ENCODE measurements around the gene NPHS1. TPM values are rescaled to one million over a fixed set of nuclear protein-coding genes. Genes with fewer than 3 reads are reported as not detected.

NPHS1 gene
- polyA plus RNA-seq, 4 donors = 0.06 to 0.52 TPM; not detected in 2

- FAIRE-seq = no peak
- H3K27me3 ChIP-seq (ENCODE audit: control insufficient read depth in 3 of 3, insufficient read depth in 3 of 3, low read length in 3 of 3) = peaks cover 0 to 19% (median 8%) of the 10 kb centered on the region in 3 donors
- no peaks in the 10 kb centered on the region for H3K36me3 ChIP-seq (ENCODE audit: control insufficient read depth in 3 of 3, insufficient read depth in 2 of 3, low read depth in 1 of 3, low read length in 3 of 3)
- WGBS, 3 donors = 74 to 77% (median 76%) methylated on average over 8 of the region's 8 CpGs
- no peak for DNase-seq
- H3K27ac ChIP-seq (ENCODE audit: low read depth in 1 of 3, low read length in 2 of 3) = no peak overlapping the region
- H3K4me1 ChIP-seq (ENCODE audit: control insufficient read depth in 3 of 3, insufficient read depth in 2 of 3, low read depth in 1 of 3, low read length in 2 of 3) = no peaks in the 10 kb centered on the region
- H3K9me3 ChIP-seq (ENCODE audit: control insufficient read depth in 2 of 2, insufficient read depth in 1 of 2, low read depth in 1 of 2, low read length in 1 of 2) = no peaks in the 10 kb centered on the region
- no peak overlapping the region for H3K4me3 ChIP-seq (ENCODE audit: low read depth in 1 of 3, low read length in 3 of 3)
These were observed 59.4 kb downstream of the NPHS1 start for GRCh38 chr19:35792888-35793287.

GRCh38 chr19:35792312-35792711, 60.0 kb downstream of the NPHS1 start:
- H3K27ac ChIP-seq (ENCODE audit: low read depth in 1 of 3, low read length in 2 of 3) = no peak overlapping the region
- H3K4me3 ChIP-seq (ENCODE audit: low read depth in 1 of 3, low read length in 3 of 3) = no peak overlapping the region
- H3K36me3 ChIP-seq (ENCODE audit: control insufficient read depth in 3 of 3, insufficient read depth in 2 of 3, low read depth in 1 of 3, low read length in 3 of 3) = peaks cover 0 to under 1% (median under 1%) of the 10 kb centered on the region in 3 donors
- no peak for DNase-seq
- H3K27me3 ChIP-seq (ENCODE audit: control insufficient read depth in 3 of 3, insufficient read depth in 3 of 3, low read length in 3 of 3) = peaks cover 0 to 13% (median 8%) of the 10 kb centered on the region in 3 donors
- no peaks in the 10 kb centered on the region for H3K4me1 ChIP-seq (ENCODE audit: control insufficient read depth in 3 of 3, insufficient read depth in 2 of 3, low read depth in 1 of 3, low read length in 2 of 3)
- 85 to 94% (median 91%) methylated on average over 15 of the region's 15 CpGs for WGBS, 3 donors
- no peak for FAIRE-seq
- no peaks in the 10 kb centered on the region for H3K9me3 ChIP-seq (ENCODE audit: control insufficient read depth in 2 of 2, insufficient read depth in 1 of 2, low read depth in 1 of 2, low read length in 1 of 2)

- no peaks in the 10 kb centered on the region for H3K9me3 ChIP-seq (ENCODE audit: control insufficient read depth in 2 of 2, insufficient read depth in 1 of 2, low read depth in 1 of 2, low read length in 1 of 2)
- H3K4me1 ChIP-seq (ENCODE audit: control insufficient read depth in 3 of 3, insufficient read depth in 2 of 3, low read depth in 1 of 3, low read length in 2 of 3) = peaks cover 0 to under 1% (median 0%) of the 10 kb centered on the region in 3 donors
- H3K36me3 ChIP-seq (ENCODE audit: control insufficient read depth in 3 of 3, insufficient read depth in 2 of 3, low read depth in 1 of 3, low read length in 3 of 3) = peaks cover 0 to 2% (median 2%) of the 10 kb centered on the region in 3 donors
- H3K27me3 ChIP-seq (ENCODE audit: control insufficient read depth in 3 of 3, insufficient read depth in 3 of 3, low read length in 3 of 3) = peaks cover 0 to 8% (median 7%) of the 10 kb centered on the region in 3 donors
- FAIRE-seq (no peak), DNase-seq (no peak)
- no peak overlapping the region for H3K4me3 ChIP-seq (ENCODE audit: low read depth in 1 of 3, low read length in 3 of 3)
- H3K27ac ChIP-seq (ENCODE audit: low read depth in 1 of 3, low read length in 2 of 3) = no peak overlapping the region
- WGBS, 3 donors = 76 to 85% (median 78%) methylated on average over 9 of the region's 9 CpGs
These were observed 60.5 kb downstream of the NPHS1 start for GRCh38 chr19:35791814-35792279.

- Histone ChIP-seq H3K27ac (ENCODE audit: low read depth in 1 of 3, low read length in 2 of 3) (no peak overlapping the region), H3K4me1 (ENCODE audit: control insufficient read depth in 3 of 3, insufficient read depth in 2 of 3, low read depth in 1 of 3, low read length in 2 of 3) (peaks cover 0 to 7% (median 0%) of the 10 kb centered on the region in 3 donors), H3K36me3 (ENCODE audit: control insufficient read depth in 3 of 3, insufficient read depth in 2 of 3, low read depth in 1 of 3, low read length in 3 of 3) (peaks cover 0 to 2% (median 2%) of the 10 kb centered on the region in 3 donors), H3K9me3 (ENCODE audit: control insufficient read depth in 2 of 2, insufficient read depth in 1 of 2, low read depth in 1 of 2, low read length in 1 of 2) (no peaks in the 10 kb centered on the region), H3K4me3 (ENCODE audit: low read depth in 1 of 3, low read length in 3 of 3) (no peak overlapping the region), H3K27me3 (ENCODE audit: control insufficient read depth in 3 of 3, insufficient read depth in 3 of 3, low read length in 3 of 3) (peaks cover 0 to 2% (median under 1%) of the 10 kb centered on the region in 3 donors)
- 55 to 63% (median 56%) methylated on average over 18 to 20 of the region's 20 CpGs for WGBS, 3 donors
- DNase-seq (no peak), FAIRE-seq (no peak)
These were observed 61.1 kb downstream of the NPHS1 start for GRCh38 chr19:35790981-35791813.

GRCh38 chr19:35789978-35790944, 62.0 kb downstream of the NPHS1 start:
- Histone ChIP-seq H3K9me3 (ENCODE audit: control insufficient read depth in 2 of 2, insufficient read depth in 1 of 2, low read depth in 1 of 2, low read length in 1 of 2) (no peaks in the 10 kb centered on the region), H3K36me3 (ENCODE audit: control insufficient read depth in 3 of 3, insufficient read depth in 2 of 3, low read depth in 1 of 3, low read length in 3 of 3) (peaks cover 0 to 4% (median 2%) of the 10 kb centered on the region in 3 donors), H3K4me3 (ENCODE audit: low read depth in 1 of 3, low read length in 3 of 3) (no peak overlapping the region), H3K27me3 (ENCODE audit: control insufficient read depth in 3 of 3, insufficient read depth in 3 of 3, low read length in 3 of 3) (no peaks in the 10 kb centered on the region), H3K4me1 (ENCODE audit: control insufficient read depth in 3 of 3, insufficient read depth in 2 of 3, low read depth in 1 of 3, low read length in 2 of 3) (peaks cover 0 to 14% (median 0%) of the 10 kb centered on the region in 3 donors), H3K27ac (ENCODE audit: low read depth in 1 of 3, low read length in 2 of 3) (no peak overlapping the region)
- 82 to 90% (median 89%) methylated on average over 17 to 19 of the region's 19 CpGs for WGBS, 3 donors
- DNase-seq (no peak), FAIRE-seq (no peak)

GRCh38 chr19:35789195-35789977, 62.9 kb downstream of the NPHS1 start:
- Histone ChIP-seq H3K9me3 (ENCODE audit: control insufficient read depth in 2 of 2, insufficient read depth in 1 of 2, low read depth in 1 of 2, low read length in 1 of 2) (no peaks in the 10 kb centered on the region), H3K27me3 (ENCODE audit: control insufficient read depth in 3 of 3, insufficient read depth in 3 of 3, low read length in 3 of 3) (no peaks in the 10 kb centered on the region), H3K4me1 (ENCODE audit: control insufficient read depth in 3 of 3, insufficient read depth in 2 of 3, low read depth in 1 of 3, low read length in 2 of 3) (peaks cover 0 to 14% (median 0%) of the 10 kb centered on the region in 3 donors), H3K4me3 (ENCODE audit: low read depth in 1 of 3, low read length in 3 of 3) (no peak overlapping the region), H3K36me3 (ENCODE audit: control insufficient read depth in 3 of 3, insufficient read depth in 2 of 3, low read depth in 1 of 3, low read length in 3 of 3) (peaks cover 0 to 6% (median 2%) of the 10 kb centered on the region in 3 donors), H3K27ac (ENCODE audit: low read depth in 1 of 3, low read length in 2 of 3) (no peak overlapping the region)
- DNase-seq (no peak), FAIRE-seq (no peak)
- 79 to 85% (median 84%) methylated on average over 11 of the region's 11 CpGs for WGBS, 3 donors

GRCh38 chr19:35788205-35788960, 63.9 kb downstream of the NPHS1 start:
- DNase-seq (no peak), FAIRE-seq (no peak)
- Histone ChIP-seq H3K36me3 (ENCODE audit: control insufficient read depth in 3 of 3, insufficient read depth in 2 of 3, low read depth in 1 of 3, low read length in 3 of 3) (peaks cover 0 to 10% (median 2%) of the 10 kb centered on the region in 3 donors), H3K9me3 (ENCODE audit: control insufficient read depth in 2 of 2, insufficient read depth in 1 of 2, low read depth in 1 of 2, low read length in 1 of 2) (no peaks in the 10 kb centered on the region), H3K4me3 (ENCODE audit: low read depth in 1 of 3, low read length in 3 of 3) (no peak overlapping the region), H3K4me1 (ENCODE audit: control insufficient read depth in 3 of 3, insufficient read depth in 2 of 3, low read depth in 1 of 3, low read length in 2 of 3) (peaks cover 0 to 14% (median 0%) of the 10 kb centered on the region in 3 donors), H3K27ac (ENCODE audit: low read depth in 1 of 3, low read length in 2 of 3) (no peak overlapping the region), H3K27me3 (ENCODE audit: control insufficient read depth in 3 of 3, insufficient read depth in 3 of 3, low read length in 3 of 3) (no peaks in the 10 kb centered on the region)
- 78 to 86% (median 82%) methylated on average over 12 of the region's 12 CpGs for WGBS, 3 donors

Data from small intestine (tissue), 7 donors.